Activated CD4-positive, alpha-beta T cell treated with anti-CD3 and anti-CD28 coated beads for 48 hours (primary cell): ENCODE results near the gene CCND2.
A peak's percentile ranks its signal among the peaks of the same experiment; 100 is the strongest.
"Not testable (repeated sequence)": the region's sequence is repeated elsewhere in the genome, so short reads cannot be mapped to it uniquely, and the experiment has no call there.

Experiments used
- DNase-seq: peaks from one replicate; pipeline ENCODE4 v3.0.0-alpha.2; 2020

Gene CCND2

GRCh38 chr12:4273652-4274395 lies at the start of gene CCND2:
Gene CCND2 (plus strand): TSS chr12:4273762. CDS start chr12:4274041, 279 bp downstream.
- DNase-seq = peak; percentile 89

GRCh38 chr12:4224206-4224889 lies 49.2 kb upstream of the CCND2 start:
- no peak for DNase-seq

- no peak for DNase-seq
These were observed 48.0 kb upstream of the CCND2 start for GRCh38 chr12:4225571-4225970.

- no peak for DNase-seq
These were observed 46.5 kb upstream of the CCND2 start for GRCh38 chr12:4227046-4227445.

- DNase-seq = no peak
These were observed 45.4 kb upstream of the CCND2 start for GRCh38 chr12:4228122-4228580.

- no peak for DNase-seq
These were observed 43.0 kb upstream of the CCND2 start for GRCh38 chr12:4230526-4230925.

- no peak for DNase-seq
These were observed 35.0 kb upstream of the CCND2 start for GRCh38 chr12:4238577-4238976.

GRCh38 chr12:4239746-4240145 lies 33.8 kb upstream of the CCND2 start:
- DNase-seq = no peak

- no peak for DNase-seq
These were observed 33.3 kb upstream of the CCND2 start for GRCh38 chr12:4240161-4240783.

GRCh38 chr12:4240981-4241380 lies 32.6 kb upstream of the CCND2 start:
- no peak for DNase-seq

- no peak for DNase-seq
These were observed 32.0 kb upstream of the CCND2 start for GRCh38 chr12:4241592-4241991.

- DNase-seq = no peak
These were observed 31.0 kb upstream of the CCND2 start for GRCh38 chr12:4242595-4242994.

- DNase-seq = no peak
These were observed 30.5 kb upstream of the CCND2 start for GRCh38 chr12:4243091-4243490.

- DNase-seq = not testable (repeated sequence)
These were observed 30.0 kb upstream of the CCND2 start for GRCh38 chr12:4243491-4244100.

- no peak for DNase-seq
These were observed 28.7 kb upstream of the CCND2 start for GRCh38 chr12:4244868-4245267.

GRCh38 chr12:4245446-4245845 lies 28.1 kb upstream of the CCND2 start:
- DNase-seq = no peak

GRCh38 chr12:4246116-4246515 lies 27.4 kb upstream of the CCND2 start:
- no peak for DNase-seq

GRCh38 chr12:4250691-4251090 lies 22.9 kb upstream of the CCND2 start:
- no peak for DNase-seq

- peak; percentile 54 for DNase-seq
These were observed 22.2 kb upstream of the CCND2 start for GRCh38 chr12:4251216-4251891.

GRCh38 chr12:4251967-4252366 lies 21.6 kb upstream of the CCND2 start:
- no peak for DNase-seq

- no peak for DNase-seq
These were observed 21.0 kb upstream of the CCND2 start for GRCh38 chr12:4252601-4253000.

- no peak for DNase-seq
These were observed 17.3 kb upstream of the CCND2 start for GRCh38 chr12:4256043-4256826.
